Lower lobe of right lung (tissue), 2 donors: ENCODE data around the gene NCKAP5L. TPM values are rescaled to one million over a fixed set of nuclear protein-coding genes. Genes with fewer than 3 reads are reported as not detected.
A peak's percentile ranks its signal among the peaks of the same experiment; 100 is the strongest.

Experiments used
- ATAC-seq, 2 donors: fragments of 200-7000 bp; cut with Tn5 transposase; one replicate each; pipeline ENCODE4 v1.9.1; 2020 to 2022; ENCODE audit warnings: mild to moderate bottlenecking in 2 of 2, moderate library complexity in 2 of 2
- DNase-seq: peaks from one replicate; pipeline ENCODE4 v3.0.0-alpha.2; 2020
- H3K27ac ChIP-seq: fragments of 200-600 bp; one replicate; pipeline ENCODE4 v1.8.0; 2022
- H3K27me3 ChIP-seq: fragments of 200-600 bp; one replicate; pipeline ENCODE4 v1.8.0; 2022; ENCODE audit warnings: low read depth
- H3K36me3 ChIP-seq: fragments of 200-600 bp; one replicate; pipeline ENCODE4 v1.8.0; 2022; ENCODE audit warnings: mild to moderate bottlenecking
- H3K4me1 ChIP-seq: fragments of 200-600 bp; one replicate; pipeline ENCODE4 v1.8.0; 2022
- H3K4me3 ChIP-seq: fragments of 200-600 bp; one replicate; pipeline ENCODE4 v1.8.0; 2022; ENCODE audit warnings: mild to moderate bottlenecking
- H3K9me3 ChIP-seq: fragments of 200-600 bp; one replicate; pipeline ENCODE4 v1.8.0; 2022
- intact Hi-C: fragments of 100-400 bp; cut with DNase I; formaldehyde crosslinking; loops from one replicate; pipeline ENCODE4 v1.11.0; 2022
- total RNA-seq: library from RNA; stranded (reverse); fragmentation: NEBNext Ultra II Directional; extraction: Animal tissue kit (Norgen Biotek cat#: 25700); gene quantifications from one replicate; pipeline ENCODE4 v1.2.1, GENCODE V29; 2021
- TF ChIP-seq, protein P1 (sequence below): fragments of 200-600 bp; IDR thresholded peaks from one replicate; pipeline ENCODE4 v1.8.0; 2022; ENCODE audit warnings: antibody characterized with exemption, mild to moderate bottlenecking
- donor health status: DM: no; HTN: yes; CAD: no; lungs with severe emphysema.

NCKAP5L gene
- total RNA-seq, 1 donor from 2014 or later = 24.5 TPM

DNA sequence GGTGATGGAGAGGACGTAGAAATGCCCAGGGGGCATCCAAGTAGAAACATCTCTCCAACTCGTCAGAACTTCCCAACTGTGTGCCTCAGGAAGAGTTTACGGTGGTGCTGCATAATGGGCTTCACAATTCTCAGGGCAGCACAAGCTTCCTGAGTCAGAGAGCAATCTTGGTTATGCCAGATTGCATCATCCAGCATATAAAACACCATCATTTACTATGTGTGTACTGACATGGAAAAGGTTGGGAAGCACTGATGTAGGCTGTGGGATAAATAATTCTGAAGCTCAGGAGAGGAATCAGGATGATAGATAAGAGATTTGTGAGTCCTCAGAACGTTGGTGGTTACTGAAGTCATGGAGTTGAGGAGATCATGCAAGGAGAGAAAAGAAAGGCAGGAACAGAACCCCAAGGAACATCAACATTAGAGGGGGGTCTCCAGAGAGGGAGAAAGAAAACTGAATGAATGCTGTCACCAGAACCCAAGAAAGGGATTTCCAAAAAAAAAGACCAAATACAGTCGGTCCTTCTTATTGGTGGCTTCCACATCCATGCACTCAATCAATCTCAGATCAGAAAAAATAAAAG lies 4.7 kb upstream of the NCKAP5L start:
- Histone ChIP-seq H3K4me3 (no peak overlapping the region), H3K27ac (no peak overlapping the region), H3K36me3 (no peaks in the 10 kb centered on the region), H3K4me1 (peaks cover 7% of the 10 kb centered on the region), H3K9me3 (no peaks in the 10 kb centered on the region), H3K27me3 (no peaks in the 10 kb centered on the region)
- intact Hi-C loops = no loop called here
- TF ChIP-seq, protein P1, sequence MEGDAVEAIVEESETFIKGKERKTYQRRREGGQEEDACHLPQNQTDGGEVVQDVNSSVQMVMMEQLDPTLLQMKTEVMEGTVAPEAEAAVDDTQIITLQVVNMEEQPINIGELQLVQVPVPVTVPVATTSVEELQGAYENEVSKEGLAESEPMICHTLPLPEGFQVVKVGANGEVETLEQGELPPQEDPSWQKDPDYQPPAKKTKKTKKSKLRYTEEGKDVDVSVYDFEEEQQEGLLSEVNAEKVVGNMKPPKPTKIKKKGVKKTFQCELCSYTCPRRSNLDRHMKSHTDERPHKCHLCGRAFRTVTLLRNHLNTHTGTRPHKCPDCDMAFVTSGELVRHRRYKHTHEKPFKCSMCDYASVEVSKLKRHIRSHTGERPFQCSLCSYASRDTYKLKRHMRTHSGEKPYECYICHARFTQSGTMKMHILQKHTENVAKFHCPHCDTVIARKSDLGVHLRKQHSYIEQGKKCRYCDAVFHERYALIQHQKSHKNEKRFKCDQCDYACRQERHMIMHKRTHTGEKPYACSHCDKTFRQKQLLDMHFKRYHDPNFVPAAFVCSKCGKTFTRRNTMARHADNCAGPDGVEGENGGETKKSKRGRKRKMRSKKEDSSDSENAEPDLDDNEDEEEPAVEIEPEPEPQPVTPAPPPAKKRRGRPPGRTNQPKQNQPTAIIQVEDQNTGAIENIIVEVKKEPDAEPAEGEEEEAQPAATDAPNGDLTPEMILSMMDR = no peak
- no peak for ATAC-seq
- no peak for DNase-seq

DNA sequence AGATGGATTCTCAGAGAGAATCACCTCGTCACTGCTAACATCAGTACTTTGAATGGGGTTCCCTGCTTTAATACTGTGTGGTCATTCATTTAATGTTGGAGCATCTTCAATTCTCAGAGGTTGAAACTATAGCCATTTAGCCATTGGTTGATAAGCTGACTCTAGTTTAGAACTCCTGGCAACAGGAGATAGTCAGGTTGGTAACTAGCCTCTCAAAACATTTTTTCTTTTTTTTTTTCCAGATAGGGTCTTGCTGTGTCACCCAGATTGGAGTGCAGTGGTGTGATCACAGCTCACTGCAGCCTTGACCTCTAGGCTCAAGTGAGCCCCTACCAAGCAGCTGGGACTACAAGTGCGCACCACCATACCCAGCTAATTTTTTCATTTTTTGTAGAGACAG lies 3.5 kb upstream of the NCKAP5L start:
- H3K9me3 ChIP-seq = no peaks in the 10 kb centered on the region
- no peak overlapping the region for H3K4me3 ChIP-seq
- DNase-seq = no peak
- intact Hi-C loops = no loop called here
- no peak for ATAC-seq
- TF ChIP-seq, protein P1 = no peak
- H3K27ac ChIP-seq = no peak overlapping the region
- H3K4me1 ChIP-seq = peaks cover 13% of the 10 kb centered on the region
- H3K36me3 ChIP-seq = no peaks in the 10 kb centered on the region
- H3K27me3 ChIP-seq = no peaks in the 10 kb centered on the region

DNA sequence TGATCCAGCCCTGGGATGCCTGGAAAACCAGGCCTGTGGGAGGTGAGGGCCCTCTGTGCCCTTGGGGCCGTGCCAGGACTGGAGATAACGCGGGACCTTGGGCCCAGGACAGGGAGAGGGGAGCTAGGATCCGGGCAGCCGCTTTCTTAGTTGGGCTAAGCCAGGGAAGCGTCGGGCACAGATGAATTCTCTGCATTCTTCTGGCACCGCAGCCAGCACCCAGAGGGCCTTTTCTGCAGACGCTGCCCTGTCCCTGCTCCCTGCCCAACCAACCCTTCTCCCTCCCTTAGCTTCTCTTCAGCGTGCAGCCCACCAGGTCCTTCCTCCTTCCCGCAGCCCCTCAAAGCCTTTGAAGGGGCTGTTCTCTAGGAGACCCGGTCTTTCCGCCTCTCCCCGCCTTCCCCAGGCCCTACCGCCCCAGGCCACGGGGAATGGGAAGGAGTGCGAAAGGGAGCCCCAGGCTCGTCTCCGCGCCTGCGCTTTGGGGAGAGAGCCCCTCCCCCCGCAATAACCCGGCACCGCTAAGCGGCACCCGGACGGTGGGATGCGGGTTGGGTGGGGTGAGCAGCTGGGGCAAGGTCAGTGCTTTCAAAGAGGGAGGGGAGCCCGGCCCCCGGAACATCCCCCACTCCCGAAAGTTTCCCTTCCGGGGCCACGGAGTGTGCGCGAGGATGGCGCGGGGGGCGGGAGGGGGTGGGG lies 663 bp downstream of the NCKAP5L start:
- intact Hi-C loops = no loop called here
- peaks cover 35% of the 10 kb centered on the region for H3K4me1 ChIP-seq
- peak overlapping the region; percentile 86 for H3K4me3 ChIP-seq
- ATAC-seq = peak; percentile 71 to 79
- no peaks in the 10 kb centered on the region for H3K27me3 ChIP-seq
- TF ChIP-seq, protein P1 = no peak
- DNase-seq = peak; percentile 76
- no peaks in the 10 kb centered on the region for H3K9me3 ChIP-seq
- H3K27ac ChIP-seq = peak overlapping the region; percentile 88
- no peaks in the 10 kb centered on the region for H3K36me3 ChIP-seq

DNA sequence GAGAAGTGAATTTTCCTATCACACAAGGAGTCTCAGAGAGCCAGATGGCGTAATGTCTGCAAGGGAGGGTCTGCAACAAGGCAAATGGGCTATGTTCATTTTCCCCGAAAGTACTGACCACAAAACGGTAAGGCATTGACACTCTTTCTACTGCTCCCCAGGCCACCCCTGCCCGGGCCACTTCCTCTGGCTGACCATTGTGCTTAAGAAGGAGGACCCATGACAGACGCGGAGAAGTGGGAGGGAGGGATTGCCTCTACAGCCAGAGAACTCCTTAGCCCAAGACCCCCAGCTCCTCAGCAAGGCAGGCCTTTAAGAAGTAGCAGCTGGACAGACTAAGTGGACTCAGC lies 1.2 kb downstream of the NCKAP5L start:
- Histone ChIP-seq H3K27me3 (no peaks in the 10 kb centered on the region), H3K36me3 (no peaks in the 10 kb centered on the region), H3K9me3 (no peaks in the 10 kb centered on the region), H3K27ac (peak overlapping the region; percentile 88), H3K4me3 (peak overlapping the region; percentile 86), H3K4me1 (peaks cover 35% of the 10 kb centered on the region)
- no peak for DNase-seq
- no peak for ATAC-seq
- TF ChIP-seq, protein P1 = no peak
- intact Hi-C loops = no loop called here

DNA sequence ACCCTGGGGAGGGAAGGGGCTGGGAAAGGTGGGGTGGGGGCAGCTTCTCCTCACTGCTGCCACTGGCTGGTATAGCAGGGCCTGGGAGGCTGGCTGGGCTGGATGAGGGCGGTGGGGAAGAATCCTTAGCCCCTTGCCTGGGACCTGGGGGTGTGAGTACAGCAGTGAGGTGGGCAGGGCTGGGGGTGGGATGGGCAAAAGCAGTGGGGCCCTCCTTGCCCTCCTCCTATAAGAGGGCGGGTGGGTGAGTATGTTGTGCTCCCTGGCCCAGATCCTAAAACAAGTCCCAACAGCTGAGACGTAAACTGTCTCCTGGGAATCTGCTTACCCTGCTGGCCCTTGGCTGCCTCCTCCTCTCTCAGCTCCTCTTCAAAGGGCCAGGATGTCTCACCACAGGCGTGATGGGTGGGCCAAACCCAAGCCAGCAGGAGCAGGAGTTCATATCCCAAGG lies 2.2 kb downstream of the NCKAP5L start:
- H3K27ac ChIP-seq = peak overlapping the region; percentile 73

More for the DNA sequence above, 2.2 kb downstream of the NCKAP5L start:
- ATAC-seq = no peak
- Histone ChIP-seq H3K36me3 (no peaks in the 10 kb centered on the region), H3K9me3 (no peaks in the 10 kb centered on the region), H3K27me3 (no peaks in the 10 kb centered on the region), H3K4me1 (peaks cover 44% of the 10 kb centered on the region), H3K4me3 (no peak overlapping the region)
- DNase-seq = no peak
- intact Hi-C loops = no loop called here
- TF ChIP-seq, protein P1 = no peak
